Stimulated activated CD8-positive, alpha-beta memory T cell treated with anti-CD3 and anti-CD28 coated beads, Interleukin-15, amount 100 ng/mL, for 24 hours (primary cell): ENCODE data around the gene SWI5.

Source experiments
- DNase-seq: peaks from one replicate; pipeline ENCODE4 v3.0.0-alpha.2; 2020; ENCODE audit warnings: low read depth

SWI5 gene

DNA sequence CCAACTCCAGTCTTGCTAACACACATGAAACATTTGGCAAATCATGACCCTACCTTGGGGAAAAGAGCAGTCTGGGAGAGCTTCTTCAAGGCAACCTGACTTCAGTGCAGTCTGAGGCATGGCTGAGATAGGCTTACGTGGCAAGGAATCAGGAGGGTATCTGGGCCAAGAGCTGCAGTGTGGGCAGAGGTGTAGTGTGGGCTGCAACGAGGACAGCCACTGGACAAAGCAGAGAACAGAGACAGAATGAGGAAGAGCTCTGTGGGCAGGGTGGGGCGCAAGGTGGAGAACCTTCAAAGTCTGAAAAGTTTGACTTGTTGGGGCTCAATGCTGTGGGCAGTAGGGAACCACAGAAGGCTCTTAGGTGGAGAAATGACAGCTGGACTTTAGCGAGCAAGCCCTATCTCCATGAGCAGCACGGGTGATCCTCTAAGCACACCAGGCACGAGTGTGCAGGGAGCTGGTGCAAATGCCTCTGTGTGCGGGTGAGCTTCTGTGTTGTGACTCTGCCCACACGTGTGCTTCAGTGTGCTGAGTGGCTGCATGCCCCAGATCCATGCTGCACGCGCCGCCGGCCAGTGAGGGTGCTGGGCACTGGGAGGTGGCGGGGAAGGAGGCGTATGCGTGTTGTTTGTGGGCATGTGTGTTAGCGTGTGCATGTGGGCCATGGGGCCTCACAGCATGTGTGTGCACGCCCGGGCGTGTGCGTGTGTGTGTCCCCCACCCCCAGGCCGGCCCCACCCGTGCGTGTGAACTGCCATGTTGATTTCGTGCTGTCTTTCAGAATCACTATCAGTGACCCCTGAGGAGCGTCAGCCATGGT, 23.5 kb upstream of the SWI5 start:
- DNase-seq, result no peak

GRCh38 chr9:128253140-128253990, 22.7 kb upstream of the SWI5 start:
- no peak for DNase-seq

DNA sequence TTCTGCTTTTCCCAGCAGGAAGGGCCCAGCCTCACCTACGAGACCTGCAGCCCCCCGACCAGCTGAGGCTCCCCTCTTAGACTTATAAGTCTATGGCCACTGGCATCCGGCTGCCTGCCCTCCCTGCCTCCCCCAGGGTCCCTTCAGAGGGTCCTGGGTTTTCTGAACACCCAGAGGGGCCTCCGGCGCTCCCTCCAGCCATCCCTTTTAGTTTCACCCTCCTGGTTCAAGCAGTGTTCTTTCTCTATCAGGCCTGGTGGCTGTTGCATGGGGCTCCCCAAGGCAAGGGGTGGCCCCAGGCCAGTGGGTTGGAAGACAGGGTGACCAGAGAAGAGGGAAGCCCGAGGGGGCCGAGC, 22.1 kb upstream of the SWI5 start:
- no peak for DNase-seq

- no peak for DNase-seq
Observed at GRCh38 chr9:128254362-128254761, 21.7 kb upstream of the SWI5 start.

- DNase-seq, result peak; percentile 37
Observed at GRCh38 chr9:128254855-128255759, 21.0 kb upstream of the SWI5 start.

GRCh38 chr9:128257086-128257825, 18.8 kb upstream of the SWI5 start:
- no peak for DNase-seq

DNA sequence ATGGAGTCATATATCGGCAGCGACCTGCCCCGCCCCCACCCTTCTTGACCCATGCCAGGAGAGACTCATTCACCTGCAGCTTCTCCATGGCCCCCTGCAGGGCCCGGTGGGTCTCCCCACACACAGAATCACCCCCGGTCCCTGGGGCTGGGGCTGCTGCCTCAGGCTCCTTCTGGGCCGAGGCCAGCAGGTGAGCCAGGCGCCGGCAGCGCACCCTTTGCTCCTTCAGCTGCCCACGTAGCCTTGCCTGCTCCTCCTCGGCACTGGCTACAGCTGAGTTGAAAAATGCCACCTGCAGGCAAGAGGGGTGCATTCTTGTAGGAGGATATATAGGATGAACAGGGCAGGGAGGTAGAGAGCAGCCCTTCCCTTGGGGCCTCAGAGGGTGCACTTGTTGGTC, 18.2 kb upstream of the SWI5 start:
- DNase-seq, result no peak

- DNase-seq, result no peak
Observed at GRCh38 chr9:128258326-128258725, 17.8 kb upstream of the SWI5 start.

DNA sequence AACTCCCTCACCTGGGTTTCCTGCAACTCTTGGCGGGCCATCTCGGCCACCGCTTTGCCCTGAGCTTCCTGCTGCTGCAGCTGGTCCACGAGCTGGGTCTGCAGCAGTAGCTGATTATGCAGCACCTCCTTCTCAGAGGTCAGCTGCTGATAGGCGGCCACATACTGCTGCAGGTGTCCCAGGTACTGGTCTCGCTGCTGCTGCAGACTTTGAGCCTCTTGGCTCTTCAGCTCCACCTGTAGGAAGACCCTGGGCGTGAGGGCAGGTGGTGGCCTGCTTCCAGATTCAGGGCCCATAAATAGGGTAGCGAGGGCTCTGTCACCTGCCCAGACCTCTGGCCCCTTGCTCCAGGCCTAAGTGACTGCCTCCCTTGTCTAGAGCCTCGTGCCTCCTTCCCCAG, 16.9 kb upstream of the SWI5 start:
- no peak for DNase-seq

DNA sequence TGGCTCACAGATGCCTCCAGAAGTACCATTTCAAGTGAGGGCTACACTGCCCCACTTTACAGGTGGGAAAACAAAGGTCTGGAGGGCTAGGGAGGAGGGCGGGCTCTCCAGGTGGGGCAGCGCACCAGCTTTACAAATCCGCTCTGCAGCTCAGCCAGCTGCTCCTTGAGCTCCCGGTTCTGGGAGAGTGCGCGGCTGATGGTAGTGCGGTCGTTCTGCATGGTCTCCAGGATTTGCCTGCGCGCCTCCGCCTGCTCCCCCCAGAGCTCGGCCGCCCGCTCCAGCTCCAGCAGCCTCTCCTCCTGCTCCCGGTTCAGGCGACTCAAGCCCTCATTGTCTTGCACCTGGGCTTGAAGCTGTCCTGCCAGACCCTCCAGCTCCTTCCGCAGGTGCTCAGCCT, 15.7 kb upstream of the SWI5 start:
- DNase-seq, result no peak

GRCh38 chr9:128262687-128263086, 13.4 kb upstream of the SWI5 start:
- no peak for DNase-seq

DNA sequence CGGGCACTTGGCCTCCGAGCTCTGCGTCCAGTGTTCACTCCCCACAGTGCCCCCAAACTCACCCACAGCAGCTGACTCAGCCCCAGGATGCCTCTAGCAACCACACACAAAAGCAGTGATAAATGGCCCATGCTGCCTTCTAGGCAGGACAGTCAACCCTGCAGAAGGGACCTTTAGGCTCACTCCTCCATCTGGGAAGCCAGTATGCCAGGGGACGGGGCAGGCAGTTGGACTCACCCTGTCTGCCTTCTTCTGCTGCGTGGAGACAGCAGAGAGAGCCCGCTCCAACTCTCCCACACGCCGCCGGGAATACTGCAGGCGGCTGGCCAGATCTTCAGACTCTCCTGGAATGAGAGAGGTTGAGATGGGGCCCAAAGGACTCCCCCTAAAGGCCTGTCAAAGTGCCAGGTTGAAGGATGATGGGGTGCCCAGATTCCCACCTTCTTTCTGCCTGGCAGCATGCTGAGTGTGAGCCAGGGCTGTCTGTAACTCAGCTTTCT, 10.7 kb upstream of the SWI5 start:
- no peak for DNase-seq

DNA sequence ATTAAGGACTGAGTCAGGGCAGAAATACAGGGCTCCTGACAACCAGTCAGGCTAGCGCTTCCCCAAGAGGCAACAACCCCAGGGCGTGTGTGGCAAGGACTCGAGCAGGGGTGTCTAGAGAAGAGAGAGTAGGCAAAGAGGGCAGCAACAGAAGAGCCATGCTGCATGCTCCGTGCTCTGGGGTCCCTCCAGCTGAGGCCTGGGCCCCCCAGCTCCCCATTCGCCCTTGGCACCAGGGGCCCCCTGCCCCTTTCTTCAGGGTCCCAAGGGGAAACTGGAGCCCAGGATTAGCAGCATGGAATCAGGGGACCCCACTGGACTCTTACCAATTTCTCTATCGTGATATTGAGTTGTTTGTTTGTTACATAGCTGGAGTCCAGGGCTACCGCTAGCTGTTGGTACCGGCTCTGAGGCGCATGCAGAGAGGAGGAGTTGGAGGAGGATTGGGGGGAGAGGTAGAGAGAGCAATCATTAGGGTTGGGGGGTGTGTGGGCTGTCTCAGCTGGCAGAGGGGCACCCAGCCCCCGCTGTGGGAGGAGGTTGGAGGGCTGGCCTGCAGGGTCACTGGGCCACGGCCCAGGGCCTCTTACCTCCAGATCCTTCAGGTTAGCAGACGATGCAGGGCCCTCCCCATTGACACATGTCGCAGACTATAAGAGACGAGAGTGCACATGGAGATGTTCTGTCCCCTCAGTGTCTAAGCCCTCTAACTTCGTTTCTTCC, 9.0 kb upstream of the SWI5 start:
- DNase-seq, result no peak

DNA sequence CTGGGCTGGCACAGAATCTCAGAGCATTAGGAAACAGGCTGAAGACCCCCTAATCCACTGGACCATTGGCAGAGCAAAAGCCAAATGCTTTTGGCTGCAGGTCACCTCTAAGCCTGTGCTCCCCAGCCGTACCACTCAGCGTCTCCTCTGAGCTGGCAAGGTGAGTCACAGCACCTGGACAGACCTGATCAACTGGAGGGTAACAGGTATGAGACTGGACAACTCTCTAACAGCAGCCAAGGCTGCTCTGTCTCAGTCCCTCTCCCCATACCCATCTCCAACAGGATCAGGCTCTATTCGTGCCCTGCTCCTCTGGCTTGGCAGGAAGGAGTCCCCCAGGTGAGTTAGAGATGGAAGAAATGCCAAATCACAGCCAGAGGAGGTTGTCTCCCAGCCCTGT, 5.0 kb upstream of the SWI5 start:
- no peak for DNase-seq

DNA sequence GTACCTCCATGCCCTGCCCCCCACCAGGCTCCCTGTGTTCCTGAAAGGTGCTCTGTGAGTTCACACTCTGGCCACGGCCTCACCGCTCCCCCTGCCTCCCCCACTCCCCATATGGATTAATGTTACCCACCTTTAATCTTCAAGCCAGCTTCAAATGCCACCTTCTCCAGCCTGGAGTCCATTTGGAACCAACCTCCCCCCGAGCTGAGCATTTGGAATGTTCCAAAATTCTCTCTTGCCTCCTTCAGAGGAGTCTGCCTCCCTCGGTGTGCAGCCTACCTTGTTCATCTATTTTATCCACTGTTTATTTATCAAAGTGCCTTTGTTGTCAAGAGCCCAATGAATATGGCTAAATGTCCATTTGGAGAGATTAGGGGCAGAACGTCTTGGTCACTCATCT, 4.6 kb upstream of the SWI5 start:
- no peak for DNase-seq

DNA sequence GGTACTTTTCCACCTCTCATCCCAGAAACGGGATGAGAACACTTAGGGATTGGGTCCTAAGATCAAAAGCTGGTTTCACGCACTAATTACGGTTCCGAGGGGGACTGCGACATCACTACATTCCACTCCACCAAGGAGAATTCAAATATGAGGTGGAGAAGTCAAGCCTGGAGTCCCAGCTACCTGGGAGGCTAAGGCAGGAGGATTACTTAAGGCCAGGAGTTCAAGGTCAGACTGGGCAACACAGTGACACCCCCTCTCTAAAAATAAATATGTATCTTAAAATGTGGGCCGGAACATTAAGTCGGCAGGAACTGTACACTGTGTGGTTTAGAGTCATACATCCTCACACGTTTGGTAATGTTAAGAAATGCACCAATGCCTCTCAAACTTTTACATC, 1.8 kb upstream of the SWI5 start:
- no peak for DNase-seq

- DNase-seq, result no peak
Observed at GRCh38 chr9:128275198-128276007, 673 bp upstream of the SWI5 start, which contains the start of gene GOLGA2. TSS of gene GOLGA2 (minus strand) at chr9:128276007. CDS start at chr9:128275976, 31 bp downstream.

DNA sequence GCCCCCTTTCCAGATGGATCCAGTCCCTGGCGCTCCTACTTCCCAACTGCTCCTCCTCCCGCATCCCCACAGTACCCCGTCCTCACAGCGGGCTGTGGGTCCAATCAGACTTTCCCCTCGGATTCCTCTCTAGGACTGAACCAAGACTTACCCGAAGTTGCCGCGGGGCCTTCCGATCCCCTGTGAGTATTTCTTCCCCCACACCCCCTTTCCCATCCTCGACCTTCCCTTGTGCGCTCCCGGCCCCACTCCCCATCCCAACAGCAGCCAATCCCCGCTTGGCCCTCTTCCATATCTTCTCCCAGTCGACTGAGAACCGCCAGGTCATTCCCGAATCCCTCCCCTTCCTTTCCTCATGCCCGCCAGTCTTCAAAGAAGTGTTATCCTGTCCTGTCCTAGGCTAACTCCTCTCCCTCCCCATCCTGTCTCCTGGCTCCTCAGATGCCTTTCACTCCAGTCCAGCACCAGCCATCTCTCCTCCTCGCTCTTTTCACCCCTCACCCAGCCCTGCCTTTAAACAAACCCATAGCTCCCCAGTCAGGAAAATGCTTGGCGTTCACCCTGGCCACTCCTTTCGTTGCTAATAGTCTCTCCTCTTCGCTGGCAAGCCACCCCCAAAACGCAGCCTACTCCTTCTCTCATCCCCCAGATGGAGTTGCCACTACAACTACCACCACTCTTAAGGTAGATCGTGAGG, 646 bp downstream of the SWI5 start:
- no peak for DNase-seq
